SU-DHL-6 (cell line): ENCODE data around the gene TMEM190.

Experiments used
- CTCF ChIP-seq: fragments of 200-600 bp; sonication (generic); IDR thresholded peaks from one replicate; pipeline ENCODE4 v1.5.1; 2017; ENCODE audit warnings: antibody characterized with exemption, mild to moderate bottlenecking, low read length, moderate library complexity; ENCODE audit not compliant: insufficient read depth, poor library complexity, severe bottlenecking
- EZH2phosphoT487 ChIP-seq: fragments of 200-600 bp; sonication (generic), shearing (Covaris generic); conservative IDR thresholded peaks from 2 replicates; pipeline ENCODE4 v1.6.1; 2018; ENCODE audit warnings: mild to moderate bottlenecking, antibody characterized with exemption, low read length, moderate library complexity, mixed read lengths

GRCh38 chr19:55341171-55341588, 35.4 kb upstream of the TMEM190 start:
- TF ChIP-seq CTCF (no peak), EZH2phosphoT487 (no peak)
